ENCODE data around the gene BRI3. TPM values are rescaled to one million over a fixed set of nuclear protein-coding genes. Genes with fewer than 3 reads are reported as not detected.

Gene BRI3
- 84.4 and 112 TPM in 2 replicates for total RNA-seq (2014; rRNA removed; shearing (Covaris generic); ENCODE audit: low replicate concordance)

DNA sequence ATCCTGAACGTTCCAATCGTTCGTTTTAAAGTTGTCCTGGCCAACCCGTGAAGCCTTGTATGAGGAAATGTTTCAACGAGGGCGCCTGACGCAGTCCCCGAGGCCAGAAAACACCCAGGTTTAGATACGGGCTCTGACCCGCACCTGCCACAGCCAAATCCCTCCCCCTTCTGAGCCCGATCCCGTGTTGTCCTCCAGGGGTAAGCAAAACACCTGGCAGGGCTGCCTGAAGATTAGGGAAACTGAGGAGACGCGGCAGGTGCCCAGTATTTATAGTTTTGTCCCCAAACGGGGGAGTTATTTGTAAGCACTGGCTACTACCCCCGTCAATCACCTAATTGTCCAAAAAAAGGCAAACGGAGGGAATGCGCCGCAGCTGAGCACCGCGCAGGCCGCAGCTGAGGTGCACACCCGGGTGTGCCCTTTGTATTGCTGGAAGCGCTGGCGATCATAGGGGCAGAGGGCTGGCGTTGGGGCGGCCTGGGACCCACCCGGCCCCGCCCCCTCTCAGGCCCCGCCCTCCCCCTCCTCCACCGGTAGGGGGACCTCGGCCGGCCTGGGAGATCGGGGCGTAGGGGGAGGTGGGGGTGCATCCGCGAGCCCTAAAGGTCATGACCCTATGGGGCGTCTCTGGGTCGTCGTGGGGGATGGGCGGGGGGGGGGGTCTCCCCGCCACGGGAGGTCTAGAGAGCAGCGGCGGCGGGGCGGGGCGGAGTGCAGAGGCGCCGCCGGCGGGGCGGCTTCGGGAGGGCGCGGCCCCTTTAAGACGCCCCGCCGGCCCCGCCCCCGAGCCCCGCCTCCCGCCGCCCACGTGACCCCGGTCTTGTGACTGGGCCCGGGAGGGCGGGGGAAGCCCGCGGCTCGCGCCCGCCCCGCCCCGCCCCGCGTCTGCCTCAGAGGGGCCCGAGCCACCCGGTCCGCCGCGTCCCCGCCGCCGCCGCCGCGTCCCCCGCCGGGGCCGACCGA lies at the start of gene BRI3:
Gene BRI3 (plus strand): TSS at position 896 of the 966 bp plus-strand sequence. CDS start 110 bp downstream, outside the sequence.
- in situ Hi-C loops (cut with HindIII; ENCODE audit: low pct_unique_long_range_greater_than_20kb, low sequenced_read_pairs) = no loop called here
- DNase-seq (ENCODE audit: low read depth) = peak; percentile 47

DNA sequence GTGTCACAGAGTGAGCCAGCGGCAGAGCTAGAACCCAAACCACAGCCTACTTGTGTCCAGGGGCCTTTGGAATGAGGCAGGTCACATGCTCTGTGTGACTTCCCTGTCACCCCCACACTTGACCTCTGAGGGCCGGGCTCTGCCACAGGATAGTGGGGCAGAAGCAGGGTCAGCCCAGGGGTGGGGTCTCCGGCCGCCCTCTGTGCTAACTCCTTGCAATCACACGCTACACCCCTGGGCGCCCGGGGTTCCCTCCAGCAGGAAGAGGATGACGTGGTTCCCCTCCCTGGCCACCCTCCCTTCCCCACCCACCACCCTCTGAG lies 49.3 kb upstream of the BRI3 start:
- in situ Hi-C loops (cut with HindIII; ENCODE audit: low pct_unique_long_range_greater_than_20kb, low sequenced_read_pairs) = no loop called here
- no peak for DNase-seq (ENCODE audit: low read depth)

GRCh38 chr7:98232799-98233198 lies 48.7 kb upstream of the BRI3 start:
- in situ Hi-C loops (cut with HindIII; ENCODE audit: low pct_unique_long_range_greater_than_20kb, low sequenced_read_pairs) = no loop called here
- DNase-seq (ENCODE audit: low read depth) = no peak

GRCh38 chr7:98233219-98234070 lies 48.0 kb upstream of the BRI3 start:
- in situ Hi-C loops (cut with HindIII; ENCODE audit: low pct_unique_long_range_greater_than_20kb, low sequenced_read_pairs) = no loop called here
- no peak for DNase-seq (ENCODE audit: low read depth)

DNA sequence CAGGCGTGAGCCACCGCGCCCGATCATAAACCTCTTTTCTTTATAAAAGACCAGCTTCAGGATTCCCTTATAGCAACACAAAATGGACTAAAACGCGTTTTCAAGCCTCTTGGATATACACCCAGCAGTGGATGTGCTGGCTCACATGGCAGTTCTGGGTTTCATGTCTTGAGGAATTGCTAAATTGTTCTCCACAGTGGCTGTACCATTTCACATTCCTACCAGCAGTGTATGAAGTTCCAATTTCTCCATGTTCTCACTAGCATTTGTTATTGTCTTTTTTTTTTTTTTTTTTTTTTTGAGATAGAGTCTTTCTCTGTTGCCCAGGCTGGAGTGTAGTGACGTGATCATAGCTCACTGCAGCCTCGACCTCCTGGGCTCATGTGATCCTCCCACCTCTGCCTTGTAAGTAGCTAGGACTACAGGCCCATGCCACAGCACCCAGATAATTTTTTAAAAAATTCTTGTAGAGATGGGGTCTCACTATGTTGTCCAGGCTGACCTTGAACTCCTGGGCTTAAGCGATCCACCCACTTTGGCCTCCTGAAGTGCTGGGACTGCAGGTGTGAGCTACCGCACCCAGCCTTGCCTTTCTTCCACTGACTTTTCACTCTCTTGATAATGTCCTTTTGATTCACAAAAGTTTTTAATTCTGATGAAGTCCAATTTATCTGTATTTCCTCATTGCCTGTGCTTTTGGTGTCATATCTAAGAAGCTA lies 46.9 kb upstream of the BRI3 start:
- in situ Hi-C loops (cut with HindIII; ENCODE audit: low pct_unique_long_range_greater_than_20kb, low sequenced_read_pairs) = no loop called here
- no peak for DNase-seq (ENCODE audit: low read depth)

DNA sequence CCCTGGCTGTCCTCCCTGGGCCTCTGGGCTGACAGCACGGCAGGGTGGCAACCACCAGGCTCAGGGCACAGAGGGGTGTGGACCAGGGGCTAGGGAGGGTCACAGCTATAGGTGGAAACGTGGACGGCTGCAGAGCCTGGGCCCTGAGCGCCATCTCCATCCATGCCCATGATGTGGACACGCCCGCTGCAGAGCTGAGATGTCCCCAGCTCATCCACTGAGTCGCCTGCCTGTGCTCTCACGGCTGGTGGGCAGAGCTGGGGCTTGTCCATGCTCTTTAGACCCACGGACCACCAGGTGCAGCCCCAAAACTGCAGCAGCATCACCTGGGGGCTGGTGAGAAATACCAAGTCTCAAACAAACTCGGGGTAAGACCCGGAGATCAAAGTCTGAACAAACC lies 45.6 kb upstream of the BRI3 start:
- no peak for DNase-seq (ENCODE audit: low read depth)
- in situ Hi-C loops (cut with HindIII; ENCODE audit: low pct_unique_long_range_greater_than_20kb, low sequenced_read_pairs) = no loop called here

- no peak for DNase-seq (ENCODE audit: low read depth)
- in situ Hi-C loops (cut with HindIII; ENCODE audit: low pct_unique_long_range_greater_than_20kb, low sequenced_read_pairs) = no loop called here
These were observed 44.9 kb upstream of the BRI3 start for GRCh38 chr7:98236355-98237185.

GRCh38 chr7:98238076-98238475 lies 43.4 kb upstream of the BRI3 start:
- no peak for DNase-seq (ENCODE audit: low read depth)
- in situ Hi-C loops (cut with HindIII; ENCODE audit: low pct_unique_long_range_greater_than_20kb, low sequenced_read_pairs) = no loop called here

DNA sequence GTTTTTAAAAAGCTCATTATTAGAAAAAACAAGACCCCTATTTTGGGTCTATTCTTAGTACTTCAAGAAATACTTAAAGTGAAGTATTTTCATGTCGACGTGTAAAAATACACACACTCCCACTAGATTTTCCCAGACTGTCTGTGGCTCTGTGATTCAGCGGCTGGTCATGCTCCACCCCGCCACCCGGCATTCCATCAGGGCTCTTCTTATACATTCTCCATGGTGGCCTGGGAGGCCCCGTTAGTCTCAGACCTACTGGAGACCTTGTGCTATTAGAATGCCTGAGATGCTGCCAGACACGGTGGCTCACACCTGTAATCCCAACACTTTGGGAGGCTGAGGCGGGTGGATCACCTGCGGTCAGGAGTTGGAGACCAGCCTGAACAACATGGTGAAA lies 42.5 kb upstream of the BRI3 start:
- no peak for DNase-seq (ENCODE audit: low read depth)
- in situ Hi-C loops (cut with HindIII; ENCODE audit: low pct_unique_long_range_greater_than_20kb, low sequenced_read_pairs) = no loop called here

DNA sequence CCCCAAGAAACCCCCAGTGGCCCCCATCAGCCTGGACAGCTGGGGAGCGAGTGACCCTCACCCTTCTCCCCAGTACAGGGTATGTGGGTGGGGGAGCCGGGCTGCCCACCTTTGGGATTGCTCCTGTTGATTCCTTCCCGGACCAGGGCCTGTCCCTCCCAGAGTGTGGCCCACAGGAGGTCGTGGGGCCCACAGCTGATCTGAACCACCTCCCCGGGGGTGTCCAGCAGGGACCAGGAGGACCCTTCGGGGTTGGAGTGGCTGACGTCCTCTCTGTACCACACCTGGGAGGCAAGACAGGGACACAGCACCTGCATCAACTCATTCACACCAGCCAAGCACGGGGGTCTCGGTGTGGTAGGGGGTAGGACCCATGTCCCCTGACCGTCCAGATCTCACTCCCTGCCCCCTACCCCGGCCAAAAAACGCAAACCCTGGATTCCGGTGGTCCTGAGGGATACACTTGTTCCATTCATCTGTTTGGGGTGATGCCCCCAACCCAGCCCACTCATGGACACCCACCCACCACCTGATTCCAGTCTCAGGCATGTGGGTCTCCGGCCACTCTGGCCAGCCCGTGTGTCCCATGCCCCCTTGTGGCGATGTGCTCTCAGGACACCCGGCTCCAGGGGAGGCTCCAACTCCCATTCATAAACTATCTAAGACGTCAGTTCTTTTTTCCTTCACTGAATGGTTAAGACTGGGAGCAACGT lies 40.4 kb upstream of the BRI3 start:
- no peak for DNase-seq (ENCODE audit: low read depth)
- in situ Hi-C loops (cut with HindIII; ENCODE audit: low pct_unique_long_range_greater_than_20kb, low sequenced_read_pairs) = no loop called here

DNA sequence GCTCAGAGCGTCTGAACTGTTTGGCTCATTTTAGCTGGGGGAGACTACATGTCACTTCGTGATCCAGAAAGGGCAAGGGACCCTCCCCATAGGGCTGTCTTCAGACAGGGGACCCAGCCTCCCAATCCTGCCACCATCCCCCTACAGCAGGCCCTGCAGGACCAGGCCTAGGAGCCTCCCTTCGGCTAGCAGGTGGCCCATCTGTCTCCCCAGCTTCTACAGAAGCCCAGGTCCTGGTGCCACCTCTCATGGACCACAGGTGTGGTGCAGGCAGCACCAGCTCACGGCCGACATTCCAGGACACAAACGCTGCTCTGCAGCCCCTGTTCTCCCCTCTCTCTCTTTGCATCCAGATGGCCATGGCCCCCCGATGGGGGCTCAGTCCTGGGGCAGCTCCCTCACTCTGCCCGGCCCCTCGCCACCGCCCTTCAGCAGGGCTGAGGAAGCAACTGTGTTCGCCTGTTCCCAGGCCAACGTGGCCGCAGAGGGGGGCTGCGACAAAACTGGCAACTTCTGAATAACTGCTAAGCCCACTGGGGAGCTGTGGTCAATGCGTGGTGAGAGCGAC lies 39.7 kb upstream of the BRI3 start:
- in situ Hi-C loops (cut with HindIII; ENCODE audit: low pct_unique_long_range_greater_than_20kb, low sequenced_read_pairs) = no loop called here

GRCh38 chr7:98242342-98242741 lies 39.1 kb upstream of the BRI3 start:
- no peak for DNase-seq (ENCODE audit: low read depth)
- in situ Hi-C loops (cut with HindIII; ENCODE audit: low pct_unique_long_range_greater_than_20kb, low sequenced_read_pairs) = no loop called here

More for the DNA sequence above, 39.7 kb upstream of the BRI3 start:
- no peak for DNase-seq (ENCODE audit: low read depth)

DNA sequence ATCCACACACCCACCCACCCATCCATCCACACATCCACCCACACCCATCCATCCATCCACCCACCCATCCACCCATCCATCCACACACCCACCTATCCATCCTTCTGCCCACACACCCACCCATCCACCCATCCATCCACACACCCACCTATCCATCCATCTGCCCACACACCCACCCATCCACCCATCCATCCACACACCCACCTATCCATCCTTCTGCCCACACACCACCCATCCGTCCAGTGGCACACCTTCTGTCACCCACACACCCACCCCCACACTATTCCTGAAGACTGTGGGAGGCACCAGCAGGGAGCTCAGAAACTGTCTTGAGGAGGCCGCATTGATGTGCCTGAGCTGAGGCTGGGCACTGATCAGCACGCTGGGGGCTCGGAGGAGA lies 38.6 kb upstream of the BRI3 start:
- in situ Hi-C loops (cut with HindIII; ENCODE audit: low pct_unique_long_range_greater_than_20kb, low sequenced_read_pairs) = no loop called here
- DNase-seq (ENCODE audit: low read depth) = no peak

GRCh38 chr7:98244871-98245270 lies 36.6 kb upstream of the BRI3 start:
- in situ Hi-C loops (cut with HindIII; ENCODE audit: low pct_unique_long_range_greater_than_20kb, low sequenced_read_pairs) = no loop called here
- no peak for DNase-seq (ENCODE audit: low read depth)

DNA sequence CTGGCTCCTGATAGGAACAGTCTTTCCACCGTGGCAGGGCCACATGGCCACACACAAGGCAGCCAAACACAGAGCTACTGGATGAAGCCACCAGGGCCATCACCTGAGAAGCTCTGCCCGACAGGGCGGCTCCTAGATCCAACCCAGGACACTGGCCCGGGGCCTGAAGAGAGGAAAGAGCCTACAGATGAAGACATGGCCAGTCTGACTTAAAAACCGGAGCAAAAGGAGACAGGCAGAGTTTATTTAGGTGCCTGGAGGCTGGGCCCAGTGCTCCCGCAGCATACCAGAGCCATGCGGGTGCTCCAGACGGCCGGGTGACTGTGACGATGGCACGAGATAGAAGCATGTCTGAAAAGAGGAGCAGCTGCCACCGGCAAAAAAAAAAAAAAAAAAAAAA lies 33.3 kb upstream of the BRI3 start:
- DNase-seq (ENCODE audit: low read depth) = no peak
- in situ Hi-C loops (cut with HindIII; ENCODE audit: low pct_unique_long_range_greater_than_20kb, low sequenced_read_pairs) = no loop called here

DNA sequence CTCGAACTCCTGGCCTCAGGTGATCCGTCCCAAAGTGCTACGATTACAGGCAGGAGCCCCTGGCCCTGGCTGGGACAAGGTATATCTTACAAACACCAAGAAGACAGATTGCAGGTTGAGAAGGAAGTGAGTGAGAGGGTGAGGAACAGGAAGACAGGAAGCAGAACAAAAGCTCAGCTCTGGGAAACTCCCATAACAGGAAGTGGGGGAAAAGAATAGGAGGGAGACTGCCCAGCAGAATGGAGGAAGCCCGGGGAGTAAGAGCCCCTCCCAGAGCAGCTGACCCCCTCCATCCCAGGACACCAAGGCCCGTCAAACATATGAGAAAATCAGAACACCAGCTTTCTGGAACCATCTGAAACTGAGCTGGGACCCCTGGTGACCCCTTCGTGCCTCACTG lies 32.4 kb upstream of the BRI3 start:
- in situ Hi-C loops (cut with HindIII; ENCODE audit: low pct_unique_long_range_greater_than_20kb, low sequenced_read_pairs) = no loop called here
- no peak for DNase-seq (ENCODE audit: low read depth)

DNA sequence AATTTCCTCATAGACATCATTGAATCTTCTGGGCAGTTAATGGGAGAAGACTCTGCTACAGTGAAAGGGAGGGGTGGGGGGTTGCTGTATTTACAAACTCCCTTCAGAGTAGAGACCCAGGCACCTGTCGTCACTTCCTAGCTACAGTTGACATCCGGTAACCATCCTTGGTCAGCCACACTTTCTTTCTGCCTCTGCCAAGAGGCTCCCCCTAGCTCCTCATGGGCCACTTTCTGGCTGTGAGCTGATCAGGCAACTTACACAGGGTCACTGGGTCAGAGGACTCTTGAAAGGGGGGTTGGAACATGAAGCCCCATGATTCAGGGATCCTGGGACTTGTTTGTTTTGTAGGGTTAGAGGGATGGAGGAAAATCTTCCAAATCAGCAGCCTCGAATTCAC lies 30.7 kb upstream of the BRI3 start:
- in situ Hi-C loops (cut with HindIII; ENCODE audit: low pct_unique_long_range_greater_than_20kb, low sequenced_read_pairs) = no loop called here

More for the DNA sequence above, 30.7 kb upstream of the BRI3 start:
- no peak for DNase-seq (ENCODE audit: low read depth)
